Measurements from ENCODE around the gene EYS.
A peak's percentile ranks its signal among the peaks of the same experiment; 100 is the strongest.
"Not testable (repeated sequence)": the region's sequence is repeated elsewhere in the genome, so short reads cannot be mapped to it uniquely, and the experiment has no call there.

The EYS gene

DNA sequence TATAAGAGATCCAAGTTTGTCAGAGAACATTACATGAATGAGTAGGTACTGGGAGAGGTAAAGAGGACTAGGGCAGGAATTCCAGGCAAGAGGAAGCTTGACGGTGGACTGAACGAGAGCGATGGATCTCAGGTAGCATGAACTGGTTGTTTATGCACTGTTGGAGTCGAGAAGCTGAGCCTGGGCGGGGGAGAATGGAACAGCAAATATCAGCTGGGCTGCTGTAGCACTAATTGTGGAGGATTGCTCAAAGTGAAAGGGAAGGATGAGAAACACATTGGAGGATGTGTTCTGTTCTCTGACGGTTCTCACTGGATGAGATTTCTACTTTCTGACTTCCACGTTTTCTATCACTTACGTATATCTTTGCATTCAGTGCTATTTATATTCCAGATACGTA, 1907.2 kb downstream of the EYS start:
- DNase-seq: no peak

GRCh38 chr6:63799313-63799712, 1907.7 kb downstream of the EYS start:
- DNase-seq: no peak

GRCh38 chr6:63798378-63798777, 1908.6 kb downstream of the EYS start:
- DNase-seq: no peak

DNA sequence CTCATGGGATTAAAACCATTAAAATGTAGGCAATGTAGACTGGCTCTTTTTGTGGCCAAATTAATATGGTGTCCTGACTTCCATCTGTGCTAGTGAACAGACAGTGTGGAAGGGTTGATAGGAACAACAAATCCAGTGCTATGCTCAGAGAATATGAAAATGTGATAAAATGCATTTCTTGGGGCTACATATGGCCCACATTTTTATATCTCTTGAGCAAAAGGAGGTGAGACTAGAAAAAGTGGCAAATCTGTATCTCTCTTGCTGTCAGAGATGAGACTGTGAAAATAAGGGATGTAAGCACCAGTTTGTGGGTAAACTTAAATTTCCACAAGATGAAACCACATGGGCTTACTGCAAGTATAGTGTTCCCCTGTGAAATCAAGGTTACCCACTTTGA, 1909.3 kb downstream of the EYS start:
- DNase-seq: no peak

DNA sequence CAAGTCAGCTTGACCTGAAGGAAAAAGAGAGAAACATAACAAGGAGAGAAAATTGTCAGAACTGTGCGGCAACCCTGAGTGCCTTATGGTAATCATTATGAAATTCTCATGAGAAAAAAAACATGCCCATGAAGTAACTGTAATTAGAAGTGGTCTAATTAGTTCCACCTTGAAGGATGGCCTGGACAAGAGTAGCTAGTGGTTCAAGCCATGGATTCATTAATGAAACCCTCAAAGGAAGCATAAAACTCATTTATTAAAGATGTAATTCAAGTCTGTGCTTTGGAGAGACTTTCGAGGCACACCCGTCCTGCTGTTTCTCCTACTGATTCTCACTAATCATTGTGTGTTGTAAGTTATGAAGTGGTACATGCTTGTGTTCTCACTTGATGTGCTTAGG, 1911.2 kb downstream of the EYS start:
- no peak for DNase-seq

DNA sequence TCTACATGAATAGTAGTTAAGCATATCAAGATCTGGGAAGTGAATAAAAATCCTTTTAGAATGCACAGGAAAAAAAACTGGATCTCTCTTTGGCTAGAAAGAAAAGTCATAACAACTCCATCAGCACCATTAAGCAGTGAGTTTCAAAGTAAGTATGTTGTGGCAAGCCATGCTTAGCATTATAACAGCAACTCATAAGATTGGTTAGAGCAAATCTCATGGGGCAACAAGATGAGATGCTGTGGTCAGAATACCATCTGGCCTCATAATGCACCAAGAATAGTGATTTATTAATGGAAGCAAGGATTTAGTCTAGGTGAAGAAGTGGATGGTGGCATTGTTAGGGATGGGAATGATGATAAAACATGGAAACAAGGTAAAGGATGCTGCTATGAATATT, 1912.0 kb downstream of the EYS start:
- no peak for DNase-seq

GRCh38 chr6:63793465-63794137, 1913.4 kb downstream of the EYS start:
- DNase-seq: no peak

DNA sequence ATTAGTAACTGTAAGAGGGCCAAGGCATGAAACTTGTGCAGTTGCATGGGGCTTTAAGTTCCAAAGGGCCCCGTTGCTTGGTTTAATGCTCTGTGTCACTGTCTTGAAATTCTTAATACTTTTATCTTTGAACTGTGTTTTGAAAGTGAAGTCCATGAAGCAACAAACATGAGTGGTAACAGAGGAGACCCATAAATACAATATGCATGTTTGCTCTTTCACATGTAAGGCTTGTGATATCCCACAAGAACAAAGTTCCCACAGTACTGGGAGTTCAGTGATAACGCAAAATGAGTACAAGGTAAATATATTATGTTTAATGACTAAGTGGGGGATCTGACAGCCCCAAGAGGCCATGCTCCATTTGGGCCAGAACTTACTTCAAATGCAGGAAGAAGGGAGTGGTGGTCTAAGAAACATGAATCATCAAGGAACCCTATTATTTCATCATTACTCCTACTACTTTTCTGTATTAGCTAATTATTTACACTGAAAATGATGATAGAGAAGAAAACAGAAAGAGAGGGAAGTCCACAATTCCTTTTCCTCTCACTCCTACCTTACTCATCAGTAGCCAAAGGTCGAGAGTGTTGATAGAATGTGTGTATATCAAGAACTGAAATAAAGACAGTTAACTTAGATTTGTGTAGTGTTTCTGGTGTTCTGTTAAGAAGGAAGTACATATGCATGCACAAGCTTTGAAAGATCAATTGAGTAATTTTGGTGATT, 1914.1 kb downstream of the EYS start:
- no peak for DNase-seq

DNA sequence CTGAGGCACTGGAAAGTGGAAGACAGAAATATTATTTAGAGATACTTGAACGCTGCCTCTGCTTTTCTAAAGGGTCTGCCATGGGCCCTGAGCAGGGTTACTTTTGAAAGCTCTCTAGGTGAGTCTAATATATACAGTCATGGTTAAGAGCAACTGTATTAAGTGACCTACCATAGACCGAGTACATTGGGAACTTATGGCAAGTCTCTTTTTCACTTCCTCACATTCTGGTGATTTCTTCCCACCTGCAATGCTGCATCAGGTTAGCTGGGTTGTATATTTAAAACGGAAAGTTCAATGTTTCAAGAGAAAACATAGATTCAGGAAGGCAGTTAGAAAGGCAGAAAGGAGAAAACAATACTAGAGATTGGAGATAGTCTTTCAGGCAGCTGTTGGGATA, 1916.7 kb downstream of the EYS start:
- DNase-seq: no peak

DNA sequence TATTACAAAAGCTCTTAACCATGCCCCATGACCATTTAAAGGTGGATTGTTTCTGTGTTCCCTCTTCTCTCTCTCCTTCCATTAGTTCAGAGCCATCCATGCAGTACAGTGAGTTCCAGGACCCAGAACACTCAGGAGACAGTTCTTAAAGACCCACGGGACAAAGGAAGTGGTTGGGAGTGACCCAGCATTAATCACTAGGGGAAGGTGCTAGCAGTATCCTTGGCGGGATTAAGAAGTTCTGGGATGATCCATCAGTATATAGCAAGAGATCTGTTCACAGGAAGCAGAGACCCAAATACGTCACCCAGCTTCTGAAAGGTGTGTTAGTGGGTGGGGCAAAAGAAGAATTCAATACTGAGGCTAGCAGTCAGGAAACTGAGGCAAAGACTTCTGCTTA, 1917.3 kb downstream of the EYS start:
- DNase-seq: no peak

- DNase-seq: no peak
Observed at GRCh38 chr6:63788569-63788968, 1918.5 kb downstream of the EYS start.

- no peak for DNase-seq
Observed at GRCh38 chr6:63787021-63787420, 1920.0 kb downstream of the EYS start.

DNA sequence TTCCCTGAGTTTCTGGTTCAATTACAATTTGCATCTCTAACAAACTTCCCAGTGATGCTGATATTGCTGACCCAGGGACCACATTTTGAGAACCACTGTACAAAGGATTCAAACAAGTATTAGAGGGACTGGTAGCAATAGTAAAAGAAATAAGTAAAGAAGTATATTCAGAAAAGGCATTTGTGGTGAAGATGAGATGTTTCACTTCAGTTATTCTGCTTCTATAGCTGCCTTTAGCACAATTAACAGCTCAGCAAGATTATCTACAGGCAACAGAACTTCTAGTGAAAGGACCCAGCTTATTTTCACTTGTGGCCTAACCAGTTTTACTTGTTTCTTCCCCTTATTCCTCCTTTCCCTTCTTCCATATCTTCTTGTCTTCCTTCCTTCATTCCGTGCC, 1922.0 kb downstream of the EYS start:
- DNase-seq: no peak

DNA sequence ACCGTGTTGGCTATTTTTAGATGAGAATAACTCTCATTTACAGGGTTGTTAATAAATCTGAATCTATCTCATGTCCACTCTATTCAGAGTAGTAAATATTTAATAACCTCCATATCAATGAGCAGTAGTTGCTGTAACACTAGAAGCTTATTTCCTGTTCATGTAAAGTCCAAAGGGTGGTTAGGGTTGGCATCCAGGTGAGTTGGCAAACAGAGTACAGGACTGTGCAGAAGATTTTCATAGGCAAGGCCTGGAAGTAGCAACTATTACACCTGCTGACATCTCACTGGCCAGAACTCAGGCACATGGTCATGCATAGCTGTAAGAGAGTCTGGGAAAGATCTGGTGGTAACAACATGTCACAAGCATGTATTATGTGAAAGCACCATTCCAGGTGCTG, 1923.9 kb downstream of the EYS start:
- DNase-seq: no peak

DNA sequence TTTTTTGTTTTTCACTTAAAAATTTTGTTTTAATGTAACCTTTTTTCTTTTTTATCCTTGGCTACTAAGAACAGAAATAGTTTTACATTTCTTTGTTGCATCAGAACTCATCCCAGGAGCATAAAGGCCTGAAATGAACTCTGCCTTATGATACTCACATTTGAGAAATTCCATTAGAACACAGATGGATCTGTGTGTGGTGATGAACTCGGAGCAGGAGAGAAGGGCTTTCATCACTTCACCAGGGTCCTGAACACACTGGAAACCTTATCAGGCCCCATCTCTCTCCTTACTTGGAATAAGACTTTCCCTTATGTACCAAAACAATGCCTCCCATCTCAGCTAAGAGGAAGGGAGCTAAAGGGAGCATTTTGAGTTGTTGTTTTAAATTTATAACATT, 1932.1 kb downstream of the EYS start:
- DNase-seq: no peak

DNA sequence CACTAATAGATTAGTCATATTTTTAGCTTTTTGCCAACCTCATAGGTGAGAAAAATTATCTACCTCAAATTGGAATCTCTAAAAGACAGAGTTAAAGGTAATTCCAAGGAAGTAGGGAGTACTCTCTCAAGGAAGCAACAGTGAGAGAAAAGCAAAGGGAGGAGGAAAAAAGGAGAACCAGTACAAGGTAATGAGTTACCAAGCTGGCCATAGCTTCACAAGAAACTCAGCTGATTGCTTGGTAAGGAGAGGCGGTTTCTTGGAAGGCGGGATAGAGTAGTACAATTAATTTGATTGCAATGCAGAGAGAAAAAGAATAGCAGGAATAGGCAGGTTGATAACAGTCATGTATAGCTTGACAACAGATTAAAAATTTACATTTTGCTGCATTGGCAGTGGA, 1933.8 kb downstream of the EYS start:
- DNase-seq: no peak

GRCh38 chr6:63765828-63766227, 1941.2 kb downstream of the EYS start:
- DNase-seq: no peak

GRCh38 chr6:63764318-63764916, 1942.6 kb downstream of the EYS start:
- DNase-seq: peak in 2 of 58 donors; percentile 1 to 2

DNA sequence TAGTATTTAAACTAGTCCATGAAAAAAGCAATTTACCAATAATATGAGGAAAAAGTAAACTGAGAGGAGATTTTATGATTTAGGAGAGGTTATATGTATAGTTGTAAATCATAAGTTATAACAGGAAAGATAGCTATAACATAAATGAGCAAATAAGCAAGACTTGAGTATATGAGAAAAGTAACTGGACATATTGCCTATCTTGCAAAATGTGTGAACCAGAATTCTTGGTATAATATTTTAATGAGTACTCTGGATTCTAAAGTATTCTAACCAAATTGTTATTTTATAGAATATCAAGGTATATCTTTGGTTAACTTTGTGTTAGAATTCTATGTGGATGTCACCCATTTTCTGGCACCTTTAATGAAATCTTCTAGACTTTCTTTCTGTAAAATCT, 1946.8 kb downstream of the EYS start:
- DNase-seq: no peak

- no peak for DNase-seq
Observed at GRCh38 chr6:63759605-63760105, 1947.4 kb downstream of the EYS start.

GRCh38 chr6:63757826-63758225, 1949.2 kb downstream of the EYS start:
- DNase-seq: no peak

DNA sequence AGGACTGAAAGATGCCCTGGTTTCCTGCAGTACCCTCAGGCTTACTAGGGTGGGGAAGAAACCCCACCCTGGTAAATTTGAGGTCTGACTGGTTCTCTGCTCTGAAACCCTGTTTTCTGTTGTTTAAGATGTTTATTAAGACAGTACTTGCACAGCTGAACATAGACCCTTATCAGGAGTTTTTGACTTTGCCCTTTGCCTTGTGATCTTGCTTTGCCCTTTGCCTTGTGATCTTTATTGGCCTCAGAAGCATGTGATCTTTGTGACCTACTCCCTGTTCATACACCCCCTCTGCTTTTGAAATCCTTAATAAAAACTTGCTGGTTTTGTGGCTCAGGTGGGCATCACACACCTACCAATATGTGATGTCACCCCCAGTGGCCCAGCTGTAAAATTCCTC, 1949.8 kb downstream of the EYS start:
- DNase-seq: not testable (repeated sequence)

GRCh38 chr6:63750400-63750799, 1956.6 kb downstream of the EYS start:
- DNase-seq: no peak

Data from anterior cingulate cortex (tissue), 58 donors.